WTC11 (cell line): ENCODE data around the gene FURIN.

Experiments used
- CBFB ChIP-seq: sonication (generic); formaldehyde crosslinking; IDR thresholded peaks from 2 replicates; pipeline ENCODE4 v1.8.1; 2022; ENCODE audit warnings: mild to moderate bottlenecking, low read depth, missing genetic modification reagents
- CREB1 ChIP-seq: sonication (generic); formaldehyde crosslinking; IDR thresholded peaks from 2 replicates; pipeline ENCODE4 v1.8.0; 2023; ENCODE audit warnings: mild to moderate bottlenecking, missing genetic modification reagents
- CREM ChIP-seq: sonication (generic); formaldehyde crosslinking; IDR thresholded peaks from 2 replicates; pipeline ENCODE4 v1.8.1; 2022; ENCODE audit warnings: mild to moderate bottlenecking, missing genetic modification reagents, moderate library complexity
- ESRRA ChIP-seq: sonication (generic); formaldehyde crosslinking; IDR thresholded peaks from 2 replicates; pipeline ENCODE4 v1.8.1; 2022; ENCODE audit warnings: mild to moderate bottlenecking, missing genetic modification reagents, borderline replicate concordance
- FOXP1 ChIP-seq: sonication (generic); formaldehyde crosslinking; IDR thresholded peaks from 2 replicates; pipeline ENCODE4 v1.8.0; 2022; ENCODE audit warnings: missing genetic modification reagents, mild to moderate bottlenecking, moderate library complexity, borderline replicate concordance
- IRF2 ChIP-seq: sonication (generic); formaldehyde crosslinking; IDR thresholded peaks from 2 replicates; pipeline ENCODE4 v1.8.0; 2022; ENCODE audit warnings: low read depth, missing genetic modification reagents, borderline replicate concordance
- JUN ChIP-seq: sonication (generic); formaldehyde crosslinking; IDR thresholded peaks from 2 replicates; pipeline ENCODE4 v1.8.0; 2023; ENCODE audit warnings: mild to moderate bottlenecking, missing genetic modification reagents
- KAT7 ChIP-seq: sonication (generic); formaldehyde crosslinking; IDR thresholded peaks from 2 replicates; pipeline ENCODE4 v1.8.1; 2023; ENCODE audit warnings: missing genetic modification reagents, mild to moderate bottlenecking, borderline replicate concordance
- ZNF232 ChIP-seq: sonication (generic); formaldehyde crosslinking; IDR thresholded peaks from 2 replicates; pipeline ENCODE4 v1.8.0; 2022; ENCODE audit warnings: mild to moderate bottlenecking, missing genetic modification reagents
- TF ChIP-seq, protein P1 (sequence below): fragments of 200-600 bp; IDR thresholded peaks from 2 replicates; pipeline ENCODE4 v1.8.0; 2022; ENCODE audit warnings: antibody characterized with exemption
- TF ChIP-seq, protein P2 (sequence below): sonication (generic); formaldehyde crosslinking; IDR thresholded peaks from 2 replicates; pipeline ENCODE4 v1.8.1; 2023; ENCODE audit warnings: mild to moderate bottlenecking, missing genetic modification reagents, moderate library complexity
- TF ChIP-seq, protein P3 (sequence below): sonication (generic); formaldehyde crosslinking; IDR thresholded peaks from 2 replicates; pipeline ENCODE4 v1.8.0; 2022; ENCODE audit warnings: mild to moderate bottlenecking, missing genetic modification reagents
- TF ChIP-seq, protein P4 (sequence below): sonication (generic); formaldehyde crosslinking; IDR thresholded peaks from 2 replicates; pipeline ENCODE4 v1.8.0; 2022; ENCODE audit warnings: missing genetic modification reagents
- TF ChIP-seq, protein P5 (sequence below): sonication (generic); formaldehyde crosslinking; IDR thresholded peaks from 2 replicates; pipeline ENCODE4 v1.8.0; 2022; ENCODE audit warnings: mild to moderate bottlenecking, missing genetic modification reagents

DNA sequence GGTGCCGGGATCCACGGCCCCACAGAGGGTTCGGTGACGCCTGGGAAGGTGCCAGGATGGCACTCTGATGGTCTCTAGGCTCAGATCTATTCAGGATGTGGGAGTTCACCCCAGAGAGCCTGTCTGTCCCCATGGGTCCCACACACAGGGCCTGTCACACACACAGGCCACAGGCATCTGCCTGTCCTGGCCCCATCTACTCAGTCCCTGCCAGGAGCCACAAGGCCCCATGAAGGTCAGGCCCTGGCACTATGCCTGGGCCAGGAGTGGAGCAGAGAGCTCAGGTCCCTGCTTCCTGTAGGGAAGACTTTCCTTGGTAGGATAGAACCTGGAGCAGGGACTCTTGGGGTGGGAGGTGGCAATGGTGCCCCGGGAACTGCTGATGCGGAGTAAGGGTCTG lies 49.0 kb upstream of the FURIN start:
- TF ChIP-seq CBFB (CRISPR knock-in tag), result no peak
- TF ChIP-seq, protein P1, sequence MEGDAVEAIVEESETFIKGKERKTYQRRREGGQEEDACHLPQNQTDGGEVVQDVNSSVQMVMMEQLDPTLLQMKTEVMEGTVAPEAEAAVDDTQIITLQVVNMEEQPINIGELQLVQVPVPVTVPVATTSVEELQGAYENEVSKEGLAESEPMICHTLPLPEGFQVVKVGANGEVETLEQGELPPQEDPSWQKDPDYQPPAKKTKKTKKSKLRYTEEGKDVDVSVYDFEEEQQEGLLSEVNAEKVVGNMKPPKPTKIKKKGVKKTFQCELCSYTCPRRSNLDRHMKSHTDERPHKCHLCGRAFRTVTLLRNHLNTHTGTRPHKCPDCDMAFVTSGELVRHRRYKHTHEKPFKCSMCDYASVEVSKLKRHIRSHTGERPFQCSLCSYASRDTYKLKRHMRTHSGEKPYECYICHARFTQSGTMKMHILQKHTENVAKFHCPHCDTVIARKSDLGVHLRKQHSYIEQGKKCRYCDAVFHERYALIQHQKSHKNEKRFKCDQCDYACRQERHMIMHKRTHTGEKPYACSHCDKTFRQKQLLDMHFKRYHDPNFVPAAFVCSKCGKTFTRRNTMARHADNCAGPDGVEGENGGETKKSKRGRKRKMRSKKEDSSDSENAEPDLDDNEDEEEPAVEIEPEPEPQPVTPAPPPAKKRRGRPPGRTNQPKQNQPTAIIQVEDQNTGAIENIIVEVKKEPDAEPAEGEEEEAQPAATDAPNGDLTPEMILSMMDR, result no peak
- TF ChIP-seq, protein P2, sequence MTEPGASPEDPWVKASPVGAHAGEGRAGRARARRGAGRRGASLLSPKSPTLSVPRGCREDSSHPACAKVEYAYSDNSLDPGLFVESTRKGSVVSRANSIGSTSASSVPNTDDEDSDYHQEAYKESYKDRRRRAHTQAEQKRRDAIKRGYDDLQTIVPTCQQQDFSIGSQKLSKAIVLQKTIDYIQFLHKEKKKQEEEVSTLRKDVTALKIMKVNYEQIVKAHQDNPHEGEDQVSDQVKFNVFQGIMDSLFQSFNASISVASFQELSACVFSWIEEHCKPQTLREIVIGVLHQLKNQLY (CRISPR knock-in tag), result no peak
- TF ChIP-seq CREB1 (CRISPR knock-in tag), result no peak
- no peak for TF ChIP-seq JUN (CRISPR knock-in tag)
- no peak for TF ChIP-seq CREM (CRISPR knock-in tag)
- TF ChIP-seq KAT7 (CRISPR knock-in tag), result no peak
- TF ChIP-seq ESRRA (CRISPR knock-in tag), result no peak
- TF ChIP-seq ZNF232, result no peak
- TF ChIP-seq, protein P3, sequence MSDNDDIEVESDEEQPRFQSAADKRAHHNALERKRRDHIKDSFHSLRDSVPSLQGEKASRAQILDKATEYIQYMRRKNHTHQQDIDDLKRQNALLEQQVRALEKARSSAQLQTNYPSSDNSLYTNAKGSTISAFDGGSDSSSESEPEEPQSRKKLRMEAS (CRISPR knock-in tag), result no peak
- TF ChIP-seq, protein P4, sequence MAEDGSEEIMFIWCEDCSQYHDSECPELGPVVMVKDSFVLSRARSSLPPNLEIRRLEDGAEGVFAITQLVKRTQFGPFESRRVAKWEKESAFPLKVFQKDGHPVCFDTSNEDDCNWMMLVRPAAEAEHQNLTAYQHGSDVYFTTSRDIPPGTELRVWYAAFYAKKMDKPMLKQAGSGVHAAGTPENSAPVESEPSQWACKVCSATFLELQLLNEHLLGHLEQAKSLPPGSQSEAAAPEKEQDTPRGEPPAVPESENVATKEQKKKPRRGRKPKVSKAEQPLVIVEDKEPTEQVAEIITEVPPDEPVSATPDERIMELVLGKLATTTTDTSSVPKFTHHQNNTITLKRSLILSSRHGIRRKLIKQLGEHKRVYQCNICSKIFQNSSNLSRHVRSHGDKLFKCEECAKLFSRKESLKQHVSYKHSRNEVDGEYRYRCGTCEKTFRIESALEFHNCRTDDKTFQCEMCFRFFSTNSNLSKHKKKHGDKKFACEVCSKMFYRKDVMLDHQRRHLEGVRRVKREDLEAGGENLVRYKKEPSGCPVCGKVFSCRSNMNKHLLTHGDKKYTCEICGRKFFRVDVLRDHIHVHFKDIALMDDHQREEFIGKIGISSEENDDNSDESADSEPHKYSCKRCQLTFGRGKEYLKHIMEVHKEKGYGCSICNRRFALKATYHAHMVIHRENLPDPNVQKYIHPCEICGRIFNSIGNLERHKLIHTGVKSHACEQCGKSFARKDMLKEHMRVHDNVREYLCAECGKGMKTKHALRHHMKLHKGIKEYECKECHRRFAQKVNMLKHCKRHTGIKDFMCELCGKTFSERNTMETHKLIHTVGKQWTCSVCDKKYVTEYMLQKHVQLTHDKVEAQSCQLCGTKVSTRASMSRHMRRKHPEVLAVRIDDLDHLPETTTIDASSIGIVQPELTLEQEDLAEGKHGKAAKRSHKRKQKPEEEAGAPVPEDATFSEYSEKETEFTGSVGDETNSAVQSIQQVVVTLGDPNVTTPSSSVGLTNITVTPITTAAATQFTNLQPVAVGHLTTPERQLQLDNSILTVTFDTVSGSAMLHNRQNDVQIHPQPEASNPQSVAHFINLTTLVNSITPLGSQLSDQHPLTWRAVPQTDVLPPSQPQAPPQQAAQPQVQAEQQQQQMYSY (CRISPR knock-in tag), result no peak
- no peak for TF ChIP-seq FOXP1
- TF ChIP-seq, protein P5, sequence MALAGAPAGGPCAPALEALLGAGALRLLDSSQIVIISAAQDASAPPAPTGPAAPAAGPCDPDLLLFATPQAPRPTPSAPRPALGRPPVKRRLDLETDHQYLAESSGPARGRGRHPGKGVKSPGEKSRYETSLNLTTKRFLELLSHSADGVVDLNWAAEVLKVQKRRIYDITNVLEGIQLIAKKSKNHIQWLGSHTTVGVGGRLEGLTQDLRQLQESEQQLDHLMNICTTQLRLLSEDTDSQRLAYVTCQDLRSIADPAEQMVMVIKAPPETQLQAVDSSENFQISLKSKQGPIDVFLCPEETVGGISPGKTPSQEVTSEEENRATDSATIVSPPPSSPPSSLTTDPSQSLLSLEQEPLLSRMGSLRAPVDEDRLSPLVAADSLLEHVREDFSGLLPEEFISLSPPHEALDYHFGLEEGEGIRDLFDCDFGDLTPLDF, result no peak
- no peak for TF ChIP-seq IRF2 (CRISPR knock-in tag)
